Activated CD8-positive, alpha-beta T cell treated with anti-CD3 and anti-CD28 coated beads for 36 hours (primary cell): ENCODE measurements around the gene SYT7. TPM values are rescaled to one million over a fixed set of nuclear protein-coding genes. Genes with fewer than 3 reads are reported as not detected.

Experiments used
- ATAC-seq: fragments of 200-7000 bp; cut with Tn5 transposase; one replicate; pipeline ENCODE4 v1.10.0; 2021; ENCODE audit warnings: mild to moderate bottlenecking, moderate library complexity
- CTCF ChIA-PET: fragments of 350-600 bp; sonication (Branson Sonifier 250); formaldehyde crosslinking; loops from one replicate; lab custom pipeline; 2021; ENCODE audit warnings: antibody characterized with exemption; lab: Charles Lee
- POLR2A ChIA-PET: fragments of 350-600 bp; sonication (Branson Sonifier 250); formaldehyde crosslinking; loops from one replicate; lab custom pipeline; 2021; ENCODE audit warnings: antibody characterized with exemption; lab: Charles Lee
- DNase-seq: peaks from one replicate; pipeline ENCODE4 v3.0.0-alpha.2; 2020
- H3K27ac Mint-ChIP-seq: one replicate; pipeline ENCODE4 v1.8.0; 2021; ENCODE audit warnings: mild to moderate bottlenecking, mixed read lengths
- H3K27me3 Mint-ChIP-seq: one replicate; pipeline ENCODE4 v1.8.0; 2021; ENCODE audit warnings: mixed read lengths
- H3K36me3 Mint-ChIP-seq: one replicate; pipeline ENCODE4 v1.8.0; 2021; ENCODE audit warnings: low read depth, mixed read lengths
- H3K4me1 Mint-ChIP-seq: one replicate; pipeline ENCODE4 v1.8.0; 2021; ENCODE audit warnings: low read depth, mixed read lengths
- H3K4me3 Mint-ChIP-seq: one replicate; pipeline ENCODE4 v1.8.0; 2021; ENCODE audit warnings: mild to moderate bottlenecking, moderate library complexity, mixed read lengths
- H3K9me3 Mint-ChIP-seq: one replicate; pipeline ENCODE4 v1.8.0; 2021; ENCODE audit warnings: mixed read lengths
- intact Hi-C: fragments of 100-400 bp; cut with micrococcal nuclease; formaldehyde crosslinking; loops from one replicate; pipeline ENCODE4 v1.10.0; 2022
- total RNA-seq, 2 experiments: library from RNA; stranded (reverse); gene quantifications; one replicate each; pipeline ENCODE4 v1.2.3, GENCODE V29; 2021
- TF ChIP-seq, protein P1 (sequence below): fragments of 200-600 bp; IDR thresholded peaks from one replicate; pipeline ENCODE4 v1.8.0; 2022; ENCODE audit warnings: antibody characterized with exemption, mild to moderate bottlenecking

SYT7 gene
- total RNA-seq, 2 experiments from 2014 or later = not detected

- Mint-ChIP-seq H3K4me3 (no peak overlapping the region), H3K36me3 (no peaks in the 10 kb centered on the region), H3K27me3 (peaks cover 15% of the 10 kb centered on the region), H3K4me1 (no peaks in the 10 kb centered on the region), H3K9me3 (no peaks in the 10 kb centered on the region), H3K27ac (no peak overlapping the region)
- DNase-seq (no peak), ATAC-seq (no peak)
- CTCF ChIA-PET = no interaction called here
- TF ChIP-seq, protein P1, sequence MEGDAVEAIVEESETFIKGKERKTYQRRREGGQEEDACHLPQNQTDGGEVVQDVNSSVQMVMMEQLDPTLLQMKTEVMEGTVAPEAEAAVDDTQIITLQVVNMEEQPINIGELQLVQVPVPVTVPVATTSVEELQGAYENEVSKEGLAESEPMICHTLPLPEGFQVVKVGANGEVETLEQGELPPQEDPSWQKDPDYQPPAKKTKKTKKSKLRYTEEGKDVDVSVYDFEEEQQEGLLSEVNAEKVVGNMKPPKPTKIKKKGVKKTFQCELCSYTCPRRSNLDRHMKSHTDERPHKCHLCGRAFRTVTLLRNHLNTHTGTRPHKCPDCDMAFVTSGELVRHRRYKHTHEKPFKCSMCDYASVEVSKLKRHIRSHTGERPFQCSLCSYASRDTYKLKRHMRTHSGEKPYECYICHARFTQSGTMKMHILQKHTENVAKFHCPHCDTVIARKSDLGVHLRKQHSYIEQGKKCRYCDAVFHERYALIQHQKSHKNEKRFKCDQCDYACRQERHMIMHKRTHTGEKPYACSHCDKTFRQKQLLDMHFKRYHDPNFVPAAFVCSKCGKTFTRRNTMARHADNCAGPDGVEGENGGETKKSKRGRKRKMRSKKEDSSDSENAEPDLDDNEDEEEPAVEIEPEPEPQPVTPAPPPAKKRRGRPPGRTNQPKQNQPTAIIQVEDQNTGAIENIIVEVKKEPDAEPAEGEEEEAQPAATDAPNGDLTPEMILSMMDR = no peak
- POLR2A ChIA-PET = no interaction called here
- intact Hi-C loops = no loop called here
These were observed 28.4 kb upstream of the SYT7 start for GRCh38 chr11:61609000-61609979.

DNA sequence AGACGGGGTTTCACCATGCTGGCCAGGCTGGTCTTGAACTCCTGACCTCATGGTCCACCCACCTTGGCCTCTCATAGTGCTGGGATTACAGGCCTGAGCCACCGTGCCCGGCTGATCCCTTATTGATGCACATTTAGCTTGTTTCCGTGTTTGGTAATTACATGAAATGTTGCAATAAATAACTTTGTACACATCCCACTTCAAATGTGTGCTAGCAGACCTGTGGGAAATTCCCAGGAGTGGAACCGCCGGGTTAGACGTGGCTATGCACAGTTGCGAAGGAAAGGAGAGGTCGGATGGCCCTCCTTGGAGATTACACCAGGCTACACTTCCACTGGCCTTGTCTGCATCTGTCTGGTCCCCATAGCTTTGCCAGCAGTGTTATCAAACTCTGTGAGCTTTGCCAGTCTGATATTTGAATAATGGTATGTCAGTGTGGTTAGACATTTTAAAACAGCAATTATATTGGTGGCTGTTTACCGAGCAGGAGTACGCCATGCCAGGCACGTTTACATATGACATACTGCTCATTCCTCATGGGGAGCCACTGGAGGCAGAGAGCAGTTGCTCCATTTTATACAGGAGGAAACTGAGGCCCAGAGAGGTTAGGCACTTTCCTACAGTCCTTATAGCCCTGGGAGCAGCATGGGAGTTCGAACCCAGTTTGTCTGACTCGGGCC, 27.2 kb upstream of the SYT7 start:
- CTCF ChIA-PET = no interaction called here
- POLR2A ChIA-PET = no interaction called here
- H3K9me3 Mint-ChIP-seq = no peaks in the 10 kb centered on the region
- TF ChIP-seq, protein P1 = no peak
- no peak for ATAC-seq
- no peak overlapping the region for H3K4me3 Mint-ChIP-seq
- no peak overlapping the region for H3K27ac Mint-ChIP-seq
- intact Hi-C loops = no loop called here
- H3K36me3 Mint-ChIP-seq = no peaks in the 10 kb centered on the region
- H3K27me3 Mint-ChIP-seq = peaks cover 15% of the 10 kb centered on the region
- no peaks in the 10 kb centered on the region for H3K4me1 Mint-ChIP-seq
- no peak for DNase-seq

- CTCF ChIA-PET = no interaction called here
- TF ChIP-seq, protein P1 = no peak
These were observed 26.6 kb upstream of the SYT7 start for GRCh38 chr11:61607426-61607825.

DNA sequence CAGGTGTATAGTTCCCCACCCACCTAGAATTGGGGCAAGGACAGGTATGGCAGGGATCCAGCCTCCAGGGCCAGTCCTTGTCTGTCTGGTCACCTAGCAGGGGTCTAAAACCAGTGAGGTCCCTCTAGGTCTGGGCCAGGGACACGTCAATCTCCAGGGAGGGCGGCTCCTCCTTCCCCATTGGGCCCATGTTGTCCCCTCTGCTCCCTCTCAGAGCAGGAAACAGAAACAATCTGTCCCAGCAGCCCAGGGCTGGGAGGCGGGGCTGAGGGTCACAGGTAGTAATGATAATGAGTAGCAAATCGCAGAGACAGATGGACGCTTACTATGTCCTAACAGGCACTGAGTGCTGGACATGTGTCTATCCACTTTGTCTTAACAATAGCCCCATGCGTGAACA, 22.8 kb upstream of the SYT7 start:
- Mint-ChIP-seq H3K27ac (no peak overlapping the region), H3K4me1 (no peaks in the 10 kb centered on the region), H3K36me3 (no peaks in the 10 kb centered on the region), H3K4me3 (no peak overlapping the region), H3K9me3 (no peaks in the 10 kb centered on the region), H3K27me3 (peaks cover 9% of the 10 kb centered on the region)
- ATAC-seq (no peak), DNase-seq (no peak)
- ChIA-PET POLR2A (no interaction called here), CTCF (no interaction called here)
- intact Hi-C loops = no loop called here
- TF ChIP-seq, protein P1 = no peak

More at GRCh38 chr11:61607426-61607825, 26.6 kb upstream of the SYT7 start:
- Mint-ChIP-seq H3K27ac (no peak overlapping the region), H3K4me1 (no peaks in the 10 kb centered on the region), H3K9me3 (no peaks in the 10 kb centered on the region), H3K27me3 (peaks cover 14% of the 10 kb centered on the region), H3K4me3 (no peak overlapping the region), H3K36me3 (no peaks in the 10 kb centered on the region)
- POLR2A ChIA-PET = no interaction called here
- intact Hi-C loops = no loop called here
- no peak for DNase-seq
- no peak for ATAC-seq
